ENCODE measurements around the gene NDUFC2. TPM values are rescaled to one million over a fixed set of nuclear protein-coding genes. Genes with fewer than 3 reads are reported as not detected.

Gene NDUFC2
- total and polyA plus RNA-seq, 2 of the 8 experiments (the other 6 are each of a cell fraction or from before 2014, with no cell fraction given): 216 to 356 TPM

DNA sequence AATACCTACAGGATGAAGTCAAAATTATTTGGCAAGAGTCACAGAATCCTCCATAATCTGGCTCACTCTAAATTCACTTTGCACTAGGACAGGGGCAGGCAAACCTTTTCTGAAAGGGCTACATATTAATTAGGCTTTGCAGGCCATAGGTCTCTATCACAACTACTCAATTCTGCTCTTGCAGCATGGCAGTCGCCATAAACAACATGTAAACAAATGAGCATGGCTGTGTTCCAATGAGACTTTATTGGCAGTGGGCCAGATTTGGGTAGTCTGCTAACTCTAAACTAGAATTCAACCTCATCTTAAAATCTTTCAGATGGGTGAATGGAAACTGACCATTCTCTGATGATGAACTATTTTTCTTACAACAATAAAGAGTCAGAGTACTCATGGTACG is 10.2 kb downstream of the NDUFC2 start (continued):
- TF ChIP-seq, protein P1, sequence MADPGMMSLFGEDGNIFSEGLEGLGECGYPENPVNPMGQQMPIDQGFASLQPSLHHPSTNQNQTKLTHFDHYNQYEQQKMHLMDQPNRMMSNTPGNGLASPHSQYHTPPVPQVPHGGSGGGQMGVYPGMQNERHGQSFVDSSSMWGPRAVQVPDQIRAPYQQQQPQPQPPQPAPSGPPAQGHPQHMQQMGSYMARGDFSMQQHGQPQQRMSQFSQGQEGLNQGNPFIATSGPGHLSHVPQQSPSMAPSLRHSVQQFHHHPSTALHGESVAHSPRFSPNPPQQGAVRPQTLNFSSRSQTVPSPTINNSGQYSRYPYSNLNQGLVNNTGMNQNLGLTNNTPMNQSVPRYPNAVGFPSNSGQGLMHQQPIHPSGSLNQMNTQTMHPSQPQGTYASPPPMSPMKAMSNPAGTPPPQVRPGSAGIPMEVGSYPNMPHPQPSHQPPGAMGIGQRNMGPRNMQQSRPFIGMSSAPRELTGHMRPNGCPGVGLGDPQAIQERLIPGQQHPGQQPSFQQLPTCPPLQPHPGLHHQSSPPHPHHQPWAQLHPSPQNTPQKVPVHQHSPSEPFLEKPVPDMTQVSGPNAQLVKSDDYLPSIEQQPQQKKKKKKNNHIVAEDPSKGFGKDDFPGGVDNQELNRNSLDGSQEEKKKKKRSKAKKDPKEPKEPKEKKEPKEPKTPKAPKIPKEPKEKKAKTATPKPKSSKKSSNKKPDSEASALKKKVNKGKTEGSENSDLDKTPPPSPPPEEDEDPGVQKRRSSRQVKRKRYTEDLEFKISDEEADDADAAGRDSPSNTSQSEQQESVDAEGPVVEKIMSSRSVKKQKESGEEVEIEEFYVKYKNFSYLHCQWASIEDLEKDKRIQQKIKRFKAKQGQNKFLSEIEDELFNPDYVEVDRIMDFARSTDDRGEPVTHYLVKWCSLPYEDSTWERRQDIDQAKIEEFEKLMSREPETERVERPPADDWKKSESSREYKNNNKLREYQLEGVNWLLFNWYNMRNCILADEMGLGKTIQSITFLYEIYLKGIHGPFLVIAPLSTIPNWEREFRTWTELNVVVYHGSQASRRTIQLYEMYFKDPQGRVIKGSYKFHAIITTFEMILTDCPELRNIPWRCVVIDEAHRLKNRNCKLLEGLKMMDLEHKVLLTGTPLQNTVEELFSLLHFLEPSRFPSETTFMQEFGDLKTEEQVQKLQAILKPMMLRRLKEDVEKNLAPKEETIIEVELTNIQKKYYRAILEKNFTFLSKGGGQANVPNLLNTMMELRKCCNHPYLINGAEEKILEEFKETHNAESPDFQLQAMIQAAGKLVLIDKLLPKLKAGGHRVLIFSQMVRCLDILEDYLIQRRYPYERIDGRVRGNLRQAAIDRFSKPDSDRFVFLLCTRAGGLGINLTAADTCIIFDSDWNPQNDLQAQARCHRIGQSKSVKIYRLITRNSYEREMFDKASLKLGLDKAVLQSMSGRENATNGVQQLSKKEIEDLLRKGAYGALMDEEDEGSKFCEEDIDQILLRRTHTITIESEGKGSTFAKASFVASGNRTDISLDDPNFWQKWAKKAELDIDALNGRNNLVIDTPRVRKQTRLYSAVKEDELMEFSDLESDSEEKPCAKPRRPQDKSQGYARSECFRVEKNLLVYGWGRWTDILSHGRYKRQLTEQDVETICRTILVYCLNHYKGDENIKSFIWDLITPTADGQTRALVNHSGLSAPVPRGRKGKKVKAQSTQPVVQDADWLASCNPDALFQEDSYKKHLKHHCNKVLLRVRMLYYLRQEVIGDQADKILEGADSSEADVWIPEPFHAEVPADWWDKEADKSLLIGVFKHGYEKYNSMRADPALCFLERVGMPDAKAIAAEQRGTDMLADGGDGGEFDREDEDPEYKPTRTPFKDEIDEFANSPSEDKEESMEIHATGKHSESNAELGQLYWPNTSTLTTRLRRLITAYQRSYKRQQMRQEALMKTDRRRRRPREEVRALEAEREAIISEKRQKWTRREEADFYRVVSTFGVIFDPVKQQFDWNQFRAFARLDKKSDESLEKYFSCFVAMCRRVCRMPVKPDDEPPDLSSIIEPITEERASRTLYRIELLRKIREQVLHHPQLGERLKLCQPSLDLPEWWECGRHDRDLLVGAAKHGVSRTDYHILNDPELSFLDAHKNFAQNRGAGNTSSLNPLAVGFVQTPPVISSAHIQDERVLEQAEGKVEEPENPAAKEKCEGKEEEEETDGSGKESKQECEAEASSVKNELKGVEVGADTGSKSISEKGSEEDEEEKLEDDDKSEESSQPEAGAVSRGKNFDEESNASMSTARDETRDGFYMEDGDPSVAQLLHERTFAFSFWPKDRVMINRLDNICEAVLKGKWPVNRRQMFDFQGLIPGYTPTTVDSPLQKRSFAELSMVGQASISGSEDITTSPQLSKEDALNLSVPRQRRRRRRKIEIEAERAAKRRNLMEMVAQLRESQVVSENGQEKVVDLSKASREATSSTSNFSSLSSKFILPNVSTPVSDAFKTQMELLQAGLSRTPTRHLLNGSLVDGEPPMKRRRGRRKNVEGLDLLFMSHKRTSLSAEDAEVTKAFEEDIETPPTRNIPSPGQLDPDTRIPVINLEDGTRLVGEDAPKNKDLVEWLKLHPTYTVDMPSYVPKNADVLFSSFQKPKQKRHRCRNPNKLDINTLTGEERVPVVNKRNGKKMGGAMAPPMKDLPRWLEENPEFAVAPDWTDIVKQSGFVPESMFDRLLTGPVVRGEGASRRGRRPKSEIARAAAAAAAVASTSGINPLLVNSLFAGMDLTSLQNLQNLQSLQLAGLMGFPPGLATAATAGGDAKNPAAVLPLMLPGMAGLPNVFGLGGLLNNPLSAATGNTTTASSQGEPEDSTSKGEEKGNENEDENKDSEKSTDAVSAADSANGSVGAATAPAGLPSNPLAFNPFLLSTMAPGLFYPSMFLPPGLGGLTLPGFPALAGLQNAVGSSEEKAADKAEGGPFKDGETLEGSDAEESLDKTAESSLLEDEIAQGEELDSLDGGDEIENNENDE (IDR thresholded peaks at IDR 0.05; ENCODE audit: insufficient replicate concordance, low read length): no peak

All from H1 (cell line).